Liver (tissue), 3 donors: ENCODE results near the gene PTH1R.

ENCODE experiments used
- FOXA1 ChIP-seq: IDR thresholded peaks from 2 replicates; pipeline ENCODE4 v1.6.1; 2016; ENCODE audit warnings: antibody characterized with exemption
- GABPA ChIP-seq, 2 donors: IDR thresholded peaks in 1 of 2; conservative IDR thresholded peaks in 1 of 2; 2 replicates each; pipeline ENCODE4 v1.6.1; 2016; ENCODE audit warnings: antibody characterized with exemption in 2 of 2, mild to moderate bottlenecking in 1 of 2, moderate library complexity in 1 of 2
- RXRA ChIP-seq, 2 donors: IDR thresholded peaks; 2 replicates each; pipeline ENCODE4 v1.6.1; 2017 to 2018; ENCODE audit warnings: antibody characterized with exemption in 2 of 2, mild to moderate bottlenecking in 1 of 2
- SP1 ChIP-seq: IDR thresholded peaks from 2 replicates; pipeline ENCODE4 v1.6.1; 2018; ENCODE audit warnings: antibody characterized with exemption, mild to moderate bottlenecking
- YY1 ChIP-seq: IDR thresholded peaks from 2 replicates; pipeline ENCODE4 v1.6.1; 2016; ENCODE audit warnings: antibody characterized with exemption, mild to moderate bottlenecking
- TF ChIP-seq, protein P1 (sequence below): fragments of 150-350 bp; IDR thresholded peaks from 2 replicates; pipeline ENCODE4 v1.5.1; 2017; ENCODE audit warnings: improper control_type of control experiment, low read depth, low read length; ENCODE audit not compliant: missing input control
- TF ChIP-seq, protein P2 (sequence below): IDR thresholded peaks from 2 replicates; pipeline ENCODE4 v1.6.1; 2016; ENCODE audit warnings: antibody characterized with exemption
- TF ChIP-seq, protein P3 (sequence below): IDR thresholded peaks from 2 replicates; pipeline ENCODE4 v1.6.1; 2016; ENCODE audit warnings: antibody characterized with exemption, mild to moderate bottlenecking
- donor health status: healthy.
- donor health status: healthy.

DNA sequence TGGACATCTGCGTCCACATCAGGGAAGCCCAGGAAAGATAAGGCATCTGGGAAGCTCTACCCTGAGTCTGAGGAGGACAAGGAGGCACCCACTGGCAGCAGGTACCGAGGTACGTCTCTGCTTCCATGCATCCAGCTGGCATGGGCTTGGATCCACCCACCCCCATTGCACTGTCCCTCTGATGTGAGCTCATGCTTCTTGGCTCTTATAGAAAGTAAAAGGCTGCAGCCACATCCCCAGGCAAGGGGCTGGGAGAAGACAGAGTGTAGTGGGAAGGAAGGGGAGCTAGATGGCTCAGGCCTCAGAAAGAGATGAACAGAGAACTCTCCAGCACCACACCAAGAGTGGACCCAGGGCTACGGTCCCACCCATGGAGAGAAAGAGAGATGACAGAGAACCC lies 18.2 kb downstream of the PTH1R start:
- TF ChIP-seq, protein P1, sequence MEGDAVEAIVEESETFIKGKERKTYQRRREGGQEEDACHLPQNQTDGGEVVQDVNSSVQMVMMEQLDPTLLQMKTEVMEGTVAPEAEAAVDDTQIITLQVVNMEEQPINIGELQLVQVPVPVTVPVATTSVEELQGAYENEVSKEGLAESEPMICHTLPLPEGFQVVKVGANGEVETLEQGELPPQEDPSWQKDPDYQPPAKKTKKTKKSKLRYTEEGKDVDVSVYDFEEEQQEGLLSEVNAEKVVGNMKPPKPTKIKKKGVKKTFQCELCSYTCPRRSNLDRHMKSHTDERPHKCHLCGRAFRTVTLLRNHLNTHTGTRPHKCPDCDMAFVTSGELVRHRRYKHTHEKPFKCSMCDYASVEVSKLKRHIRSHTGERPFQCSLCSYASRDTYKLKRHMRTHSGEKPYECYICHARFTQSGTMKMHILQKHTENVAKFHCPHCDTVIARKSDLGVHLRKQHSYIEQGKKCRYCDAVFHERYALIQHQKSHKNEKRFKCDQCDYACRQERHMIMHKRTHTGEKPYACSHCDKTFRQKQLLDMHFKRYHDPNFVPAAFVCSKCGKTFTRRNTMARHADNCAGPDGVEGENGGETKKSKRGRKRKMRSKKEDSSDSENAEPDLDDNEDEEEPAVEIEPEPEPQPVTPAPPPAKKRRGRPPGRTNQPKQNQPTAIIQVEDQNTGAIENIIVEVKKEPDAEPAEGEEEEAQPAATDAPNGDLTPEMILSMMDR: no peak
- TF ChIP-seq, protein P2, sequence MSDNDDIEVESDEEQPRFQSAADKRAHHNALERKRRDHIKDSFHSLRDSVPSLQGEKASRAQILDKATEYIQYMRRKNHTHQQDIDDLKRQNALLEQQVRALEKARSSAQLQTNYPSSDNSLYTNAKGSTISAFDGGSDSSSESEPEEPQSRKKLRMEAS: no peak
- TF ChIP-seq, protein P3, sequence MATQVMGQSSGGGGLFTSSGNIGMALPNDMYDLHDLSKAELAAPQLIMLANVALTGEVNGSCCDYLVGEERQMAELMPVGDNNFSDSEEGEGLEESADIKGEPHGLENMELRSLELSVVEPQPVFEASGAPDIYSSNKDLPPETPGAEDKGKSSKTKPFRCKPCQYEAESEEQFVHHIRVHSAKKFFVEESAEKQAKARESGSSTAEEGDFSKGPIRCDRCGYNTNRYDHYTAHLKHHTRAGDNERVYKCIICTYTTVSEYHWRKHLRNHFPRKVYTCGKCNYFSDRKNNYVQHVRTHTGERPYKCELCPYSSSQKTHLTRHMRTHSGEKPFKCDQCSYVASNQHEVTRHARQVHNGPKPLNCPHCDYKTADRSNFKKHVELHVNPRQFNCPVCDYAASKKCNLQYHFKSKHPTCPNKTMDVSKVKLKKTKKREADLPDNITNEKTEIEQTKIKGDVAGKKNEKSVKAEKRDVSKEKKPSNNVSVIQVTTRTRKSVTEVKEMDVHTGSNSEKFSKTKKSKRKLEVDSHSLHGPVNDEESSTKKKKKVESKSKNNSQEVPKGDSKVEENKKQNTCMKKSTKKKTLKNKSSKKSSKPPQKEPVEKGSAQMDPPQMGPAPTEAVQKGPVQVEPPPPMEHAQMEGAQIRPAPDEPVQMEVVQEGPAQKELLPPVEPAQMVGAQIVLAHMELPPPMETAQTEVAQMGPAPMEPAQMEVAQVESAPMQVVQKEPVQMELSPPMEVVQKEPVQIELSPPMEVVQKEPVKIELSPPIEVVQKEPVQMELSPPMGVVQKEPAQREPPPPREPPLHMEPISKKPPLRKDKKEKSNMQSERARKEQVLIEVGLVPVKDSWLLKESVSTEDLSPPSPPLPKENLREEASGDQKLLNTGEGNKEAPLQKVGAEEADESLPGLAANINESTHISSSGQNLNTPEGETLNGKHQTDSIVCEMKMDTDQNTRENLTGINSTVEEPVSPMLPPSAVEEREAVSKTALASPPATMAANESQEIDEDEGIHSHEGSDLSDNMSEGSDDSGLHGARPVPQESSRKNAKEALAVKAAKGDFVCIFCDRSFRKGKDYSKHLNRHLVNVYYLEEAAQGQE: no peak
- TF ChIP-seq SP1 (no peak), YY1 (no peak), FOXA1 (no peak), GABPA (IDR thresholded peaks at IDR 0.05 in 1 of 2, conservative IDR thresholded peaks at IDR 0.05 in 1 of 2) (no peak), RXRA (IDR thresholded peaks at IDR 0.05) (no peak)
